ENCODE data around the gene ZGRF1. TPM values are rescaled to one million over a fixed set of nuclear protein-coding genes. Genes with fewer than 3 reads are reported as not detected.
"Not testable (repeated sequence)": the region's sequence is repeated elsewhere in the genome, so short reads cannot be mapped to it uniquely, and the experiment has no call there.

ZGRF1 gene
- total RNA-seq, 2 donors from 2014 or later, result 1.8 to 2.8 TPM

GRCh38 chr4:112646632-112647537 is 10.2 kb upstream of the ZGRF1 start:
- no peak for DNase-seq
- intact Hi-C loops (cut with DNase I), result no loop called here
- ATAC-seq, result no peak

GRCh38 chr4:112645541-112646329 is 9.0 kb upstream of the ZGRF1 start:
- no peak for DNase-seq
- intact Hi-C loops (cut with DNase I), result no loop called here
- no peak for ATAC-seq

GRCh38 chr4:112644595-112645535 is 8.2 kb upstream of the ZGRF1 start:
- intact Hi-C loops (cut with DNase I); ATAC-seq; DNase-seq: not testable (repeated sequence)

- intact Hi-C loops (cut with DNase I), result no loop called here
- DNase-seq, result no peak
- no peak for ATAC-seq
Measured at GRCh38 chr4:112642526-112642925, 5.8 kb upstream of the ZGRF1 start.

GRCh38 chr4:112637552-112637866 is 800 bp upstream of the ZGRF1 start:
- no peak for ATAC-seq
- DNase-seq, result no peak
- intact Hi-C loops (cut with DNase I), result loop anchor here (10.0 kb wide), 2 partner anchors 127 to 457 kb away; no protein-coding TSS in a partner anchor

- no peak for ATAC-seq
- no peak for DNase-seq
- intact Hi-C loops (cut with DNase I), result loop anchor here (5.0 to 10.0 kb wide), 3 partner anchors 131 to 461 kb away; no protein-coding TSS in a partner anchor
Measured at GRCh38 chr4:112633477-112634235, 3.1 kb downstream of the ZGRF1 start.

- intact Hi-C loops (cut with DNase I), result loop anchor here in 1 of 2 donors (5.0 kb wide), 1 partner anchor 316 kb away; no protein-coding TSS in a partner anchor
- no peak for ATAC-seq
- DNase-seq, result no peak
Measured at GRCh38 chr4:112626228-112626627, 10.5 kb downstream of the ZGRF1 start.

GRCh38 chr4:112616984-112617383 is 19.7 kb downstream of the ZGRF1 start:
- DNase-seq (no peak), ATAC-seq (no peak)
- intact Hi-C loops (cut with DNase I), result no loop called here

- not testable (repeated sequence) for DNase-seq
Measured at GRCh38 chr4:112612814-112613213, 23.9 kb downstream of the ZGRF1 start.

GRCh38 chr4:112604589-112604988 is 32.1 kb downstream of the ZGRF1 start:
- DNase-seq, result no peak
- ATAC-seq, result peak; percentile 75 to 78

More at GRCh38 chr4:112612814-112613213, 23.9 kb downstream of the ZGRF1 start:
- intact Hi-C loops (cut with DNase I); ATAC-seq: not testable (repeated sequence)

GRCh38 chr4:112594993-112595392 is 41.7 kb downstream of the ZGRF1 start:
- DNase-seq (no peak), ATAC-seq (no peak)
- intact Hi-C loops (cut with DNase I), result no loop called here

More at GRCh38 chr4:112604589-112604988, 32.1 kb downstream of the ZGRF1 start:
- intact Hi-C loops (cut with DNase I), result loop anchor here (2.0 to 10.0 kb wide), 3 partner anchors 276 to 490 kb away; no protein-coding TSS in a partner anchor

- DNase-seq, result no peak
- ATAC-seq, result no peak
- intact Hi-C loops (cut with DNase I), result no loop called here
Measured at GRCh38 chr4:112593438-112594133, 43.1 kb downstream of the ZGRF1 start.

- intact Hi-C loops (cut with DNase I), result no loop called here
- ATAC-seq, result no peak
- DNase-seq, result no peak
Measured at GRCh38 chr4:112592717-112593116, 44.0 kb downstream of the ZGRF1 start.

- no peak for DNase-seq
- intact Hi-C loops (cut with DNase I), result no loop called here
- ATAC-seq, result peak in 1 of 2 donors; percentile 61
Measured at GRCh38 chr4:112591593-112591992, 45.1 kb downstream of the ZGRF1 start.

- intact Hi-C loops (cut with DNase I), result no loop called here
- ATAC-seq (no peak), DNase-seq (no peak)
Measured at GRCh38 chr4:112589206-112589605, 47.5 kb downstream of the ZGRF1 start.

GRCh38 chr4:112585977-112586736 is 50.6 kb downstream of the ZGRF1 start:
- ATAC-seq, result no peak
- no peak for DNase-seq
- intact Hi-C loops (cut with DNase I), result no loop called here

GRCh38 chr4:112567536-112567935 is 69.2 kb downstream of the ZGRF1 start:
- intact Hi-C loops (cut with DNase I), result no loop called here
- DNase-seq (no peak), ATAC-seq (no peak)
